WTC11 (cell line): ENCODE data around the gene PTGIS.

ENCODE experiments used
- CREB1 ChIP-seq: sonication (generic); formaldehyde crosslinking; IDR thresholded peaks from 2 replicates; pipeline ENCODE4 v1.8.0; 2023; ENCODE audit warnings: mild to moderate bottlenecking, missing genetic modification reagents
- CTCF ChIP-seq: fragments of 200-600 bp; IDR thresholded peaks from 2 replicates; pipeline ENCODE4 v1.8.0; 2022; ENCODE audit warnings: antibody characterized with exemption
- TEAD4 ChIP-seq: sonication (generic); formaldehyde crosslinking; IDR thresholded peaks from 2 replicates; pipeline ENCODE4 v1.8.0; 2022; ENCODE audit warnings: mild to moderate bottlenecking, missing genetic modification reagents
- ZNF138 ChIP-seq: sonication (generic); formaldehyde crosslinking; conservative IDR thresholded peaks from 2 replicates; pipeline ENCODE4 v1.8.1; 2022; ENCODE audit warnings: mild to moderate bottlenecking, moderate library complexity, missing genetic modification reagents
- TF ChIP-seq, protein P1 (sequence below): sonication (generic); formaldehyde crosslinking; conservative IDR thresholded peaks from 2 replicates; pipeline ENCODE4 v1.8.1; 2022; ENCODE audit warnings: mild to moderate bottlenecking, missing genetic modification reagents
- TF ChIP-seq, protein P2 (sequence below): sonication (generic); formaldehyde crosslinking; IDR thresholded peaks from 2 replicates; pipeline ENCODE4 v1.8.1; 2023; ENCODE audit warnings: mild to moderate bottlenecking, missing genetic modification reagents, moderate library complexity

GRCh38 chr20:49464556-49464955, 103.4 kb downstream of the PTGIS start:
- TF ChIP-seq TEAD4: no peak
- no peak for TF ChIP-seq CTCF
- TF ChIP-seq CREB1 (CRISPR knock-in tag): no peak
- TF ChIP-seq, protein P1, sequence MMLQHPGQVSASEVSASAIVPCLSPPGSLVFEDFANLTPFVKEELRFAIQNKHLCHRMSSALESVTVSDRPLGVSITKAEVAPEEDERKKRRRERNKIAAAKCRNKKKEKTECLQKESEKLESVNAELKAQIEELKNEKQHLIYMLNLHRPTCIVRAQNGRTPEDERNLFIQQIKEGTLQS (CRISPR knock-in tag): no peak
- TF ChIP-seq, protein P2, sequence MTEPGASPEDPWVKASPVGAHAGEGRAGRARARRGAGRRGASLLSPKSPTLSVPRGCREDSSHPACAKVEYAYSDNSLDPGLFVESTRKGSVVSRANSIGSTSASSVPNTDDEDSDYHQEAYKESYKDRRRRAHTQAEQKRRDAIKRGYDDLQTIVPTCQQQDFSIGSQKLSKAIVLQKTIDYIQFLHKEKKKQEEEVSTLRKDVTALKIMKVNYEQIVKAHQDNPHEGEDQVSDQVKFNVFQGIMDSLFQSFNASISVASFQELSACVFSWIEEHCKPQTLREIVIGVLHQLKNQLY: no peak
- TF ChIP-seq ZNF138 (CRISPR knock-in tag): no peak
